NCI-H226 (cell line): ENCODE data around the gene TADA2B.
"Not testable (repeated sequence)": the region's sequence is repeated elsewhere in the genome, so short reads cannot be mapped to it uniquely, and the experiment has no call there.

ENCODE experiments used
- DNase-seq: peaks from one replicate; pipeline ENCODE4 v3.0.0-alpha.2; 2015

TADA2B gene

DNA sequence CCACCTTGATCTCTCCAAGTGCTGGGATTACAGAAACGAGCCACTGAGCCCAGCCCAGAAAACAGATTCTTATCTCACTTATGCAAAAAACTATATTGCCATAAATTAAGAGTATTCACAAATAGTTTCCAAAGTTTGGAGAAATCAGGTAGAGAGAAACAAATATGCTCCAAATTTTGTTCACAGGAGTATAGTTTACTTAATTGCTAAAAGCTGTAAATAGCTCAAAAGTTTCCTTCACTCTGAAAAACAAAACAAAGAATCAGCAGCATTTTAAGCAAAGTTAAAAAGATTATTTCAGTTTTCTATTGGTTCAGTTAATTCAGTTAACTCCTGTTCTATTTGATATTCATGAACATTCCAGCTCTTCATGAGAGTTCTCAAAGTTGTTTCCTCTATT lies 43.2 kb downstream of the TADA2B start:
- no peak for DNase-seq

DNA sequence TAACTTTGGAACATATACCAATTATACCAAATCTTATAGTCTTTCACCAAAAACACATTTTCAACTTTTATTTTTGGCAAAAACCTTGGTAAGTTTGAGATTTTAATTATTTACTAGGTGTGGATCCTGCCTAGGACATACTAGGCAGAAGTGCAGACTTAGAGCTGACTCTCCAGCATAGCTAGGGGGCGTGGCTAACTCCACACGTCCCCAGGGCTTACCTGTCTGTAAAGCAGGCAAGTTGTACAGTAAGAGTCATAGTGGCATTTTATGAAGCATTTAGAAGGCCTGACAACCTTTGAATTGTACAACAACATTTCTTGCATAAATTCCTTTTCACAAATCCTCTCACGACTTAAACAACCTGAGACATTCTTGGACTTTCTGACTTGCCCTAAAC lies 43.9 kb downstream of the TADA2B start:
- no peak for DNase-seq

DNA sequence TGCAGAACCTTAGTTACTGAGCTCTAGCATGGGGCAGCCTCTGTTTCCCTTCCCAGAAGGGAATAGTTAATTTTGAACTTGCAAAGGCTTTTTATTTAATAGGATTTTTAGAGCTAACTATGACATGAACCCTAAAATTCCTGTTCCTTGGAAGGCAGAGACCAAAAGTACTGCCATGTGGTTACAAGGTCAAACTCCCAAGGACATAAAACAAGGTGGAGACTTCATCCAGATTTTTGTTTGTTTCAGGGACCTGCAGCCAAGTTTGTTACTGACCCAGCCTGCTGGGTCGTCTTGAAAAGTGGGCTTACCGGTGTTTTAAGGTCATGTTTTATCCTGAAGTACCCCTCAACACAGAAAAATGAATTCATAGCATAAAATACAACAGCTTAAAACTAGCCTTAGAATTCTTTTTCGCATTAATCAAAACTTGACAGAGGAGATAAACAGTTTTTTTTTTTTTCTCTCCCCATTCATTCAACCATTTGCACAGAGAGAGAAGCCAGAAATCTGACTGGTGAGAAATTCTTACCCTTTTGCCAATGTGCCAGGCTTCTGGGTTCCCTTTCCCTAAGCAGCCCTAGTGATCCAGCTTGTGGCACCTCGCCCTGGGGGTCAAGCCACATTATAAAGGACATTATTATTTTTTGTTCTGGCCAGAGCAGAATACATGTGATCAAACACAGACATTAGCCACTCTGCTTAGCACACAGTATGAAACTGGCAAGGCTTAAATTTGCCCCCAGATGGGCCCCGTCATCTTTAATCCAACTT lies 46.2 kb downstream of the TADA2B start:
- DNase-seq = no peak

DNA sequence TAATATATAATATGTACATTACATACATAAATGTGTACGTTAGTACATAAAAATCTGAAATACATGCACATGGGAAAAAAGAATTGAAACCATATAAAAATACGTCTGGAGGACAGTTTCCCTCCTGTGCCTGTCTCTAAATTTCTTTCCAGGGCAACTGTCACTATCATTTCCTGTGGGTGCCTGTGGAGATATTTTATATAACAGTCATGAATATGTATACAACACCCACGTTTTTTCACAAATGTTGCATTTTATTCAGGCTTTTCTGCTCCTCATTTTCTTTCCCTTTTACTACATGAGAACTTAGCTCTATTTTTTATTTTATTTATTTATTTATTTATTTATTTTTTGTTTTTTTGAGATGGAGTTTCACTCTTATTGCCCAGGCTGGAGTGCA lies 48.9 kb downstream of the TADA2B start:
- DNase-seq = no peak

DNA sequence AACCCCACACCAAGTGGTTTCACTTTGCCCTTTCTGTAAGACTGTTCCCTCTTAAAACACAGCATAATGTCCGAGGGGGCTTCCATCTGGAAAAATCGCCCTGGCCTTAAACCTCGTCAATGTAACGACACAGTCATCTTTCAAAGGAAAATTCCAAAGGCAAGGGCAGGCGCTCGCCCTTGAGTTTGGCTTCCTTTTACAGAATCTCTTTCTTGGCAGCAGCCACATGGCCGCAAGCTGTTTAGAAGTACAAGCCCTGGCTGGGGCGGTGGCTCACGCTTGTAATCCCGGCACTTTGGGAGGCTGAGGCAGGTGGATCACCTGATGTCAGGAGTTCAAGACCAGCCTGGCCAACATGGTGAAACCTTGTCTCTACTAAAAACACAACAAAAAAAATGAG lies 51.7 kb downstream of the TADA2B start:
- DNase-seq = no peak

DNA sequence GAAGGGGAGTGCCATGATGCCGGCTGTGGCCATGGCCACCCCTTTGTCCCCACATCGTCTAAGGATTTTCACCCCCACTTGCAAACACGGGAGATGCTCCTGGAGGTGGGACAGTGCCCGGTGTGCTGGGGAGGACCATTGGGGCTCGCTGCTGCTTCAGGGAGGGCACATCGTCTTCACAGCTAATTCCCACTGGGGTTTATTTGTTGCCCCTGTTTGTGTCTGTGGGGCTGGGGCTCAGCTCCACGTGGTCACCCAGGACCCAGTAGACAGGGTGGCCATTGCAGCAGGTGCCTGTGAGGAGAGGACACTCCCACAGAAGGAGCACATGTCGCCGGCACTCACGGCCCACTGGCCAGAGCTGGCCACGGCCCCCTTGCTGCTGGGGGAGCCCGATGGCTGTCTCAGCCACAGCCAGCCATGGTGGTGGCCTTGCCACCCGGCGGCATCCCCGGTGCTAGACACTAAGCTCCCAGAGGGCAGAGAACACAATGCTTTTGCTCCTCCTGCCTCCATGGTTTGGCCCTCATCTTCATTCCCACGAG lies 52.5 kb downstream of the TADA2B start:
- DNase-seq = no peak

DNA sequence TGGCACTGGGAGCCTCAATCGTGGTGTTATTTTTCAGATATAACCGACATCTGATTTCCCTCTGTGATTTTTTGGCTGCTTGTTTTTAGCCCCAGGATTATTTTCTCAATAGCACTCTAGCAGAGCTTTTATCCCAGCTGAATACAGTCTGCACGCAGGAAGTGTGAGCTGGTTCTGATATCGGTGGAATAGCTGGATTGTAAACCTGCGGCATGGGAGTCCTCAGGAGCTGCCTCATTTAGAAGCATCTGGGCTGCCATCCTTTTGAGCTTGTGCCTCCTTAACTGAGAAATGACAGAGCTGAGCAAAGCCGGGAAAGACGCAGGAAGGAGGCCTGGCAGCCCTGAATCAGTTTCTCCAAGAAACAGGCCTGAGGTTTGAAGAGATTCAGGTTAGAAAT lies 53.1 kb downstream of the TADA2B start:
- no peak for DNase-seq

DNA sequence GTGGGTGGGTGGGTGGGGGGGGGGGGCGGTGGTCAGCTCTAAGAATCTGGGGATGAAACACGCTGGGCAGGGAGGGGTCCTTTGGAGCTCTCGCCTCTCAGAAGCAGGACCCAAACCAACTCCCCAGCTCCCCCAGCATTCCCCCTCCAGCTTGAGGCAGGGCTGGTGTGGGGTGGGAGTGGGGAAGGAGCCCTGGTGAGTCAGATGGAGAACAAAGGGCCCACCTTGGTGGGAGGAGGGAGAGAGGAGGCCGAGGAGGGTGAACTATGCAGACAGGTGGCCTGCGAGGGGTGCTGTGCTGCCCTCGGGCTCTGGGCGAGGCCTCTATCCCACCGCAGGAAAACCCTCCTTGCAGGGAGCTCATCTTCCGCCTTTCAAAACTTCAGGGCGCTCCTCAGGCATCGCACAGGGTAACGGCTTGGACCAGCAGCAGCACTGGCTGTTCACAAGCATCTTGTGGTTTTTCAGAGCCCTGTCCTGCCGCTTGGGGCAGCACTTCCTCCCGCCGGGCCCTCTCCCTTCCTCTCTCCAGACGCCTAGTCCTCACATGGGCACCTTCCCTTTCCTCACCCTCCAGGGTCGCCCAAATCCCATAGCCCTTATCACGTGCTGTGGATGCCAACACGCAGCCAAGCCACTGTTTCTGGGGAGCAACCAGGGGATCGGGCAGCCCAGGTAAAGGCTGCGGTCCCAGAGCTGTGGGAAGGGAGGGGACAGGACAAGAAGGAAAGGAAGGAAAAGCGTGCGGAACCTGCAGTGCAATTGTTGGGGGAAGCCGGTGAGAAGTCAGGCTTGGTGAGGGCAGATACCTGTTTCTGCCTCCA lies 58.7 kb downstream of the TADA2B start:
- DNase-seq = peak; percentile 59

DNA sequence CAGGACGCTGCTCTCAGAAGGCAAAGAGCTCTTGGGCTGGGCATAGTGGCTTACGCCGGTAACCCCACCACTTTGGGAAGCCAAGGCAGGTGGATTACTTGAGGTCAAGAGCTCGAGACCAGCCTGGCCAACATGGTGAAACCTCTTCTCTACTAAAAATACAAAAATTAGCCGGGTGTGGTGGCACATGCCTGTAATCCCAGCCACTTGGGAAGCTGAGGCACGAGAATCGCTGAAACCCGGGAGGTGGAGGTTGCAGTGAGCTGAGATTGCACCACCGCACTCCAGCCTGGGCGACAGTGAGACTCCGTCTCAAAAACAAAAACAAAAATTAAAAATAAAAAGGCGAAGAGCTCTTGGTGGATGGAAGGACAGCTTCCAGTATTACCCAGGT lies 59.3 kb downstream of the TADA2B start:
- DNase-seq = not testable (repeated sequence)

DNA sequence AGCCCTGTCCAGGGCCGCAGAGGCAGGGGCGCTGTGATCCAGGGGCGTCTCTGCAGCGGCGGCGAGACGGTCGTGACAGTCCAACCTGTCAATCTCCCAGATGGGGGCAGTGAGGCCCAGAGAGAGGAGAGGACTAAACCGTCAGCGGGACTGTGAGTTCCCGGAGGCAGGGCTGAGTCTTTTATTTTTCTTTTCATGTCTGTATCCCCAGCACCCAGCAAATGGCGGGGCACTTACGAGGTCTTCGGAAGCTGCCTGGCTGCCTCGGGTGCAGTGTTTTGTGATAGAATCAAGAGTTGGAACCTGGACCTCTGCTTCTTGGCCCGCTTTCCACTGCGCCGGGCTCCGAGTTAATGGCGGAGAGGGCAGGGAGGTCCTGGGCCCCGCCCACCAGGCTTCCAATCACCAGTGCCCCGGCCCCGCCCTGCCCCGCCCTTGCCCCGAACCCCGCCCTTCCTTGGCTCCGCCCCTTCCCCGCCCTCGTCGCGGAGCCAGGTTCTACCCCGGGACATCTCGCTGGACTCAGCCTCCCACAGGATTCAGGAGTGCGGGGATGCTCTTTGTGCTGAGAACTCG lies 59.9 kb downstream of the TADA2B start:
- peak; percentile 73 for DNase-seq

DNA sequence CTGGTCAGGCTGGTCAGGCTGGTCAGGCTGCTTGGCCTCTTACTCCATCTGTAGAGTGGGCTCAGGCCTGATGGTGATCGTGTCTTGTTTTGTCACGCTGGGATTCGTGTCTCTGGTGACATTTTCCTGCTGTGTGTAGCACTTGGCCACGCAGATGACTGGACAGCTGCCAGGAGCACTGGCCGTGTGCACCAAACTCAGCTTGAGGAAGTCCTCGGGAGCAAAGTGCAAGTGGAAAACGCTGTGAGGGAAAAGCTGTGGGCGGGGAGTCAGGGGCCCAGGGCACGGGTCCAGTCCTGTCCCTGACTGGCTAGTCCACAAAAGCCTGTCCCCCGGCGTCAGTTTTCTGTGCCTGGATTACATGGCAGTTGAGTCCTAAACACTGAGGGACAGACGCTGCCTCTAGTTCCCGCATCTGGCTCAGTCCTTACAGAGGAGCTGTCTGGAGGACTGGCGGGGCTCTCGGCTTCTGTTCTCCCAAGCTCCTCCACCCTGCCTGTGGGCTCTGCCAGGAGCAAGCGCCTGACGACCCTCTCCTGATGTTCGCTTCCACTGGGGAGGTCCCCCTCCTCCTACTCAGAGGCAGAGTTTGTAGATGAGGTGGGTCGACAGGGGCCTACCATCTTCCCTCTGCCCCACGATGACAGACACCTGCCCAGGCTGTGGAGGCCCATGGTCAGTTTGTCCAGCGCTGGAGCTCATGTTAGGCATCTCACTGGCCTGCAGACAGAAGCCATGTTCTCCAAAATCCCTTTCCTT lies 60.6 kb downstream of the TADA2B start:
- DNase-seq = no peak

DNA sequence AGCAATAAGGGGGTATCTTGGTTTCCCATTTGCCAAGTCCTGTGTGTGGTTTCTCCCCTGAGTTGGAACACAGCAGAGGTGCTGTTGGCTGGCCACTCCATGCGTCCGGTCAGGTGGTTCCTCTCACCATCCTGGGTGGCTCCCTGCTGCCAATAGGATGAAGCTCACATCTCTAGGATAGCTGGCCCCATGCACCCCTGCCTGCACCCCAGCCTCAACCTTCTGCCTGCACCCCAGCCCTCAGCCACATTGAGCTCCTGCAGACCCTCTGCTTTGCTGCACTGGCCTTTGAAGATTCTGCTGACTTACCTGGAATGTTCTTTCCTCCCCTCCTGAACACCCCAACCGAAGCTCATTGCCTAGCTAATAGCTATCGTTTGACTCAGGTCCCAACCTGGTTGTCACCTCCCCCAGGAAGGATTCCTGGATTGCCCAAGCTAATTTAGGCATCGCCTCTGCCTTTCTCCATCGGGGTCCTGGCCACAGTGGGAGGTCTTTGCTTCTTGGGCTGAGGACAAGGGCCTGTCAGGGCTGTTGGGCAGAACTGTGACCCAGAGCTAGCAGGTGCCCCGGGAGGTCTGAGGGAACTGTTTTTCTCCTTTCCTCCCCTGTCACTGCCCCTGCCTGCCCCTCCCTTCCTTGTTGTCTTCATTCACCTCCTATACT lies 61.3 kb downstream of the TADA2B start:
- no peak for DNase-seq

DNA sequence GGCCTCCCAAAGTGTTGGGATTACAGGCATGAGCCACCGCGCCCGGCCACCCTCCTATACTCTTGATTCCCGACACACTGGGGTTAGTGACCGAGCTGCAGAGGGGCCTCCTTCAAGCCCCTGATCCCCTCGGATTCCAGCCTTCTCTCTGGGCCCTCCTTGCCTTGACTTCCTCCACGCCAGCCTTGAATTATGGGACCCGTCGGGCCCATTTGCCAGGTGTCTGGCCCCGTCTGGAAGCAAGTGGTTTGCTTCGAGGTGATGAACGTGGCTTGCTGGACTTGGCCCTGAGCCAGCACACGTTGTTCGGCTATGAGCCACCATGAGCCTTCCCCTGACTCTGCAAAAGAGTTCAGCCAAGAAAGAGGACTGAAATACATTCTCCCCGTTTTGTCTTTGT lies 62.1 kb downstream of the TADA2B start:
- no peak for DNase-seq

DNA sequence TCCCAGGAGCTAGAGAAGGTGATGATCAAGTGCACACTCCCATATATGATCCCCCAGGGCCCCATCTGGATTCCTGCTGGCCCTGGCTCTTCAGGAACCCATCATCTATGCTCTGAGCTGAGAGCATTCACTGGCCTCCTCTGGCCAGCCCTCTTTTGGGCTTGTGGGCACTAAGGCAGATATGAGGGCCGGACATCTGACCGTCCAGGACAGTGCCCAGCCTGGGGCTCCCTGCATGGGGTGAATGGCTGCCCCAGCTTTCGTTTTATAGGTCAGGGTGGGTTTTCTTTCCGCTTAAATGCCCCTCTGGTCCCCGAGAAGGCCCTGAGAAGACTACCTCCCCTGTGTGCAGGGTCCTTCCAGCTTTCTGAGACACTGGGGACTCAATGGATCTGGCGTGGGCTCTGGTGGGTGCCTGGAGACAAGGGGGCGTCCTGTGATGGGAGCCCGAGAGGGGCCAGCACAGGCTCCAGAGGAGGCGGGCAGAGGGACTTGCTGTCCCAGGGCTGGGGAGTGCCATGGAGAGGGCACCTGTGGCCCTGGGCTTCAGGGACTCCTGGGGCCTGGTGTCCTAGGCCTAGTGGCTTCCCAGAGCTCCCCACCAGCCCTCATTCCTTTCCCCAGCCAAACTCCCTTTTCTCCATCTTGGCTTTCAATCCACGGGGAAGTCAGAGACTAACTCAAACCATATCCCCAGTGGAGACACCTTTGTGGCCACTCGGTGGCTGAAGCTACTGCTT lies 64.2 kb downstream of the TADA2B start:
- DNase-seq = no peak
